Esophagus (tissue), 2 donors: ENCODE results near the gene TCF7L2. TPM values are rescaled to one million over a fixed set of nuclear protein-coding genes. Genes with fewer than 3 reads are reported as not detected.

Experiments used
- H3K27ac ChIP-seq, 2 donors: one replicate each; pipeline ENCODE4 v1.5.1; 2013; ENCODE audit warnings: low read depth in 2 of 2, mild to moderate bottlenecking in 2 of 2, inconsistent platforms in 1 of 2, low read length in 1 of 2, moderate library complexity in 1 of 2
- H3K27me3 ChIP-seq, 2 donors: one replicate each; pipeline ENCODE4 v1.6.1; 2013; ENCODE audit warnings: low read length in 2 of 2, control low read depth in 1 of 2, mild to moderate bottlenecking in 1 of 2; ENCODE audit not compliant: insufficient read depth in 2 of 2, control insufficient read depth in 1 of 2
- H3K36me3 ChIP-seq, 2 donors: one replicate each; pipeline ENCODE4 v1.6.1; 2013; ENCODE audit warnings: low read length in 1 of 2; ENCODE audit not compliant: control insufficient read depth in 2 of 2, insufficient read depth in 2 of 2
- H3K4me1 ChIP-seq, 2 donors: one replicate each; pipeline ENCODE4 v1.6.1; 2013; ENCODE audit warnings: low read length in 1 of 2; ENCODE audit not compliant: control insufficient read depth in 2 of 2, insufficient read depth in 2 of 2
- H3K4me3 ChIP-seq, 2 donors: one replicate each; pipeline ENCODE4 v1.5.1; 2013; ENCODE audit warnings: low read length in 2 of 2, mild to moderate bottlenecking in 2 of 2, low read depth in 1 of 2, moderate library complexity in 1 of 2
- H3K9me3 ChIP-seq, 2 donors: one replicate each; pipeline ENCODE4 v1.6.1; 2013; ENCODE audit warnings: mild to moderate bottlenecking in 2 of 2, low read depth in 1 of 2, low read length in 1 of 2, moderate library complexity in 1 of 2; ENCODE audit not compliant: control insufficient read depth in 2 of 2, insufficient read depth in 1 of 2
- WGBS, 2 donors: extraction: QIAGEN DNeasy Blood & Tissue Kit; methylation state at CpG; one replicate each; pipeline ENCODE4 v1.1.7; 2013; 5-methylcytosine and 5-hydroxymethylcytosine counted together
- polyA plus RNA-seq, 2 donors: library from polyadenylated mRNA; stranded (reverse); fragments of 200-250 nt; gene quantifications; one replicate each; pipeline ENCODE4 v1.2.3, GENCODE V29; 2013
- donor health status: healthy with polysubstance abuse.
- donor health status: Bipolar disorder and iron deficiency.

TCF7L2 gene
- polyA plus RNA-seq, 2 donors, result 5.4 to 7.9 TPM

DNA sequence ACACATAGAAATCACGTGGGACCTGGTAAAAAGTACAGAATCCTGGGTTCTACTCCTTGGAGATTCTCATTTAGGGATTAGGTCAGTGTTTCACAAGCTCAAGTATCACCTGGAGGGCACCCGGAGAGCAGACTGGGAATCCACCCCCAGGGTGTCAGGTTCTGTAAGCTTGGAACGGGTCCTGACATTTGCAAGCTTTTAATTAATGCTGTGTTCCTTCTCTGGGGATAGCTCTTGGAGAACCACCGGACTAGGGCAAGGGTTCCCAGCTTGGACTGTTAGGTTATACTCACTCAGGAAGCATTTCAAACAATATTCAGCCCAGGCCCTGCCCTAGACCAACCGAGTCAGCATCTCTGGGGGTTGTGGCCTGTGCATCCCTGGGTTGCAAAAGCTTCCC lies 23.0 kb downstream of the TCF7L2 start:
- Histone ChIP-seq H3K9me3 (no peaks in the 10 kb centered on the region), H3K27ac (no peak overlapping the region), H3K4me3 (no peak overlapping the region), H3K4me1 (peaks cover 0 to 8% of the 10 kb centered on the region in 2 donors), H3K36me3 (no peaks in the 10 kb centered on the region), H3K27me3 (no peaks in the 10 kb centered on the region)
- WGBS, 2 donors, result 79 to 81% methylated on average over 5 of the region's 5 CpGs

GRCh38 chr10:112973805-112974204 lies 23.8 kb downstream of the TCF7L2 start:
- Histone ChIP-seq H3K9me3 (no peaks in the 10 kb centered on the region), H3K27me3 (no peaks in the 10 kb centered on the region), H3K36me3 (no peaks in the 10 kb centered on the region), H3K27ac (no peak overlapping the region), H3K4me1 (peaks cover 0 to 8% of the 10 kb centered on the region in 2 donors), H3K4me3 (no peak overlapping the region)
- 89 to 92% methylated on average over 5 of the region's 5 CpGs for WGBS, 2 donors

- Histone ChIP-seq H3K27ac (no peak overlapping the region), H3K36me3 (no peaks in the 10 kb centered on the region), H3K4me1 (peaks cover 0 to 8% of the 10 kb centered on the region in 2 donors), H3K9me3 (no peaks in the 10 kb centered on the region), H3K4me3 (no peak overlapping the region), H3K27me3 (no peaks in the 10 kb centered on the region)
- WGBS, 2 donors, result 86 to 87% methylated on average over 12 of the region's 12 CpGs
These were observed 27.4 kb downstream of the TCF7L2 start for GRCh38 chr10:112977426-112977898.

- H3K27ac ChIP-seq, result no peak overlapping the region
- WGBS, 2 donors, result 96 to 97% methylated on average over 2 of the region's 2 CpGs
These were observed 29.9 kb downstream of the TCF7L2 start for GRCh38 chr10:112979927-112980326.

DNA sequence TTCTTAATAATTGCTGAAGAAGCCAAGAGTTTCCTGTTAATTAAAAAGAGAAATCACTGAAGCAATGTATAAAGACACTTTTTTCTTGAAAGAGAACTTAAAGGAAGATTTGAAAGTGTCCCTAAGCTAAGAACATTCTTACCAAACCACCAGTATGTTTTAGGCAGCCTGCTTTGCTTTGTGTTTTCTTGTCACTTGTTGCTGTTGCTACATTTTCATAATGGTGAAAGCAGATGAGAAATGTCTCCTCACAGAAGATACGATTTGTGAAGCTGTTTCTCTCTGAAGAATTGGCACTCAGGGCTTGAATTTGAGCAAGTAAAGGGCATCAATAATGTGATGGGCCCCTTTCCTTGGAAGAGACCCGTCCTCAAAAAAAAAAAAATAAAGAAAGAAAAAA lies 30.9 kb downstream of the TCF7L2 start:
- Histone ChIP-seq H3K36me3 (no peaks in the 10 kb centered on the region), H3K27ac (no peak overlapping the region), H3K9me3 (no peaks in the 10 kb centered on the region), H3K27me3 (no peaks in the 10 kb centered on the region), H3K4me3 (no peak overlapping the region), H3K4me1 (peaks cover 2 to 5% of the 10 kb centered on the region in 2 donors)
- 79 to 86% methylated on average over 2 of the region's 2 CpGs for WGBS, 2 donors

More at GRCh38 chr10:112979927-112980326, 29.9 kb downstream of the TCF7L2 start:
- Histone ChIP-seq H3K4me3 (no peak overlapping the region), H3K9me3 (no peaks in the 10 kb centered on the region), H3K36me3 (no peaks in the 10 kb centered on the region), H3K27me3 (no peaks in the 10 kb centered on the region), H3K4me1 (peaks cover 0 to 3% of the 10 kb centered on the region in 2 donors)

GRCh38 chr10:112981553-112981952 lies 31.5 kb downstream of the TCF7L2 start:
- Histone ChIP-seq H3K4me3 (no peak overlapping the region), H3K4me1 (peaks cover 2 to 5% of the 10 kb centered on the region in 2 donors), H3K9me3 (no peaks in the 10 kb centered on the region), H3K36me3 (no peaks in the 10 kb centered on the region), H3K27me3 (no peaks in the 10 kb centered on the region), H3K27ac (no peak overlapping the region)
- WGBS, 2 donors, result 65 to 73% methylated on average over 7 of the region's 7 CpGs

- Histone ChIP-seq H3K4me3 (no peak overlapping the region), H3K36me3 (no peaks in the 10 kb centered on the region), H3K27ac (no peak overlapping the region), H3K27me3 (no peaks in the 10 kb centered on the region), H3K4me1 (peaks cover 2% of the 10 kb centered on the region in 2 donors), H3K9me3 (no peaks in the 10 kb centered on the region)
- 89% methylated on average over 9 of the region's 9 CpGs for WGBS, 2 donors
These were observed 33.5 kb downstream of the TCF7L2 start for GRCh38 chr10:112983444-112984056.

- Histone ChIP-seq H3K27ac (no peak overlapping the region), H3K27me3 (no peaks in the 10 kb centered on the region), H3K9me3 (no peaks in the 10 kb centered on the region), H3K36me3 (no peaks in the 10 kb centered on the region), H3K4me3 (no peak overlapping the region), H3K4me1 (peaks cover 2% of the 10 kb centered on the region in 2 donors)
- 81 to 88% methylated on average over 8 of the region's 8 CpGs for WGBS, 2 donors
These were observed 34.7 kb downstream of the TCF7L2 start for GRCh38 chr10:112984756-112985155.

- H3K9me3 ChIP-seq, result no peaks in the 10 kb centered on the region
- no peak overlapping the region for H3K27ac ChIP-seq
These were observed 35.9 kb downstream of the TCF7L2 start for GRCh38 chr10:112985690-112986543.

More at GRCh38 chr10:112985690-112986543, 35.9 kb downstream of the TCF7L2 start:
- H3K36me3 ChIP-seq, result no peaks in the 10 kb centered on the region
- peaks cover 2% of the 10 kb centered on the region in 2 donors for H3K4me1 ChIP-seq
- H3K4me3 ChIP-seq, result no peak overlapping the region
- 50 to 55% methylated on average over 7 of the region's 7 CpGs for WGBS, 2 donors
- H3K27me3 ChIP-seq, result no peaks in the 10 kb centered on the region
